HT-29 (cell line): ENCODE measurements around the gene OR2G2. TPM values are rescaled to one million over a fixed set of nuclear protein-coding genes. Genes with fewer than 3 reads are reported as not detected.

Source experiments
- small RNA-seq: library from RNA; depleted of rRNA; stranded (forward); fragments of <200 nt; gene quantifications from one replicate; pipeline ENCODE3, GENCODE V24; 2014
- total RNA-seq: library from RNA; depleted of rRNA; stranded (reverse); fragments of >200 nt; shearing (Covaris generic); gene quantifications from 2 replicates; pipeline ENCODE4 v1.2.3, GENCODE V29; 2014; rRNA removed

OR2G2 gene
- total RNA-seq, 1 experiment from 2014 or later = not detected

Small RNA genes lying within 50 kb of the gene (small RNA-seq; reads per million reads assigned to genes)
- not detected for gene RF00026

Other genes with a start within 250 kb of the OR2G2 start
- 0.70 and 0.71 TPM in 2 replicates for gene NLRP3, start 172.2 kb upstream of the OR2G2 start, total RNA-seq
- gene OR2B11, start 130.3 kb upstream of the OR2G2 start, total RNA-seq = not detected in 2 replicates
- not detected in 2 replicates for gene OR2C3, start 51.9 kb upstream of the OR2G2 start, total RNA-seq
- not detected in 2 replicates for gene GCSAML, start 39.2 kb upstream of the OR2G2 start, total RNA-seq
- not detected in 2 replicates for gene OR2G3, start 17.2 kb downstream of the OR2G2 start, total RNA-seq
- not detected in 2 replicates for gene OR13G1, start 91.4 kb downstream of the OR2G2 start, total RNA-seq
- not detected in 2 replicates for gene OR6F1, start 128.3 kb downstream of the OR2G2 start, total RNA-seq
- gene OR14K1, start 150.3 kb downstream of the OR2G2 start, total RNA-seq = not detected in 2 replicates
- not detected in 2 replicates for gene OR14A2, start 159.8 kb downstream of the OR2G2 start, total RNA-seq
- gene OR1C1, start 172.2 kb downstream of the OR2G2 start, total RNA-seq = not detected in 2 replicates
- gene OR14A16, start 235.8 kb downstream of the OR2G2 start, total RNA-seq = not detected in 2 replicates